Measurements from ENCODE around the gene SSTR1.

Gene SSTR1

DNA sequence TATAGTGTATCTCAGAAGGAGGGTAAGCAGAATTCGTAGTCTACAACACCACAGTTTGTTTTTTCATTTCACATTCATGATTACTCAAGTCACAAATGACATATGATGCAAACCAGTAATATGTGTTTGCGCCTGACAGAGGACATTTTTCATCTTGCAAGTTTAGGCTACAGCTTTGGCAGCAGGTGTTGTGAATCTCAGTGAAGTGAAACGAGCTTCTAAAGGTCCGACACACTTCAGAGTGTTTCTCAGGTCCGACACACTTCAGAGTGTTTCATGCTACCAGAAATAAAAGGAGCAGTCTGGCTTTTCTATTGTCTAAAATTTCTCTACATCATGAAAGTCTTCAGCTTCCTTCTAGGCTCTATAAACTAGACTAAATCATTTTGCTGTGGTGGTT is 25.5 kb downstream of the SSTR1 start:
- DNase-seq (ENCODE audit: low read depth in 2 of 3, low spot score in 1 of 3) = no peak

DNA sequence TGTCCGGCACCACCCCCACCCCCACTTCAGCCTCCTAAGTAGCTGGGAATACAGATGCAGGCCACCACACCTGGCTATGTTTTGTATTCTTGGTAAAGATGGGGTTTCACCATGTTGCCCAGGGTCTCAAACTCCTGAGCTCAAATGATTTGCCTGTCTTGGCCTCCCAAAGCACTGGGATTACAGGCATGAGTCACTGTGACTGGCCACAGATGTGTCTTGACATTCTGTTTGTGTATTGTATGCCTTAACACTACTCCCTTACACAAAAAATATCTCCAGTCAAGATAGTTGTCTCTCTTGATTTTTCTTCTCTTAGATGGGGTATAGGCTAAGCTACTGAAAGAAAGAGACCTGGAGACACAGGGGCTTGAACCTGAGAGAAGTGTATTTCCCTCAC is 30.6 kb downstream of the SSTR1 start:
- no peak for DNase-seq (ENCODE audit: low read depth in 2 of 3, low spot score in 1 of 3)

DNA sequence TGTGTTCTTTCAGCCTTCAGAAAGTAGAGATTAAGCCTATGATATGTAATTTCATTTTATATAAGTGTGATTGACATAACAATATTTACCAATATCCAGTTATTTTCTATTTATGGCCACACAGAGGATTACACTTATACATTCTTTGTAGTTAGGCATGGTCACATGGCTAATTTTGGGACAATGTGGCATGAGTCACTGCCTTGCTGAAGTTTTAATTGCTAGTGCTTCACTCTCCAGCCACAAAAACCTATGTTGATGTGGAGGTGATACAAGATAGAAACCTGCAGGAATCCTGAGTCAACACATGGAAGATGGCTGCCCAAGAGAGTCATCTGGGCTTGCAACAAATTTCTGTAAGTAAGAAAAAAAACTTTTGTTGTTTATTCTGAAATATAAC is 31.2 kb downstream of the SSTR1 start:
- no peak for DNase-seq (ENCODE audit: low read depth in 2 of 3, low spot score in 1 of 3)

DNA sequence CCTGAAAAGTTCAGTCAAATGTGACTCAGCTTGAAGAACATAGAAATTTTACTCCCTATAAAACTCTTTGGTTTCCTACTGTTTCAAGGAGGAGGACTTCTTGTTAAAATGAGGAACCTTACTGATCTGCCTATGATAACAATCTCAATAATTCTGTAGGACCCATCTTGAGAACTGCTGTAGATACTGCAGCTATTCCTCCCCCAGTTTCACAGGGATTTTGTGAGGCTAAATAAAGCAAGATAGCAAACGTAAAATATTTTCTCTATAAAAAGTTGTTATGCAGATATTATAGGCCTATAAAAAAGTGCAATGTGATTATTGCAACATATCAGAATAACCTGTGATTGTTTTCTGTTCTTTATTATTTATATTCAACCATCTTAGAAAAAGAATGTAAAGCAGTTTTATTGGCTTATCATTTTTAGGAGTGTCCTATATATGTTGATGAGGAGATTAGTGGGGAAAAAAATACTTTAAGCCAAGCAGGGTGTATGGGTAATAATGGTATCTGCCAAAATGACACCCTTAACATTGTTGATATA is 36.1 kb downstream of the SSTR1 start:
- DNase-seq (ENCODE audit: low read depth in 2 of 3, low spot score in 1 of 3) = no peak

DNA sequence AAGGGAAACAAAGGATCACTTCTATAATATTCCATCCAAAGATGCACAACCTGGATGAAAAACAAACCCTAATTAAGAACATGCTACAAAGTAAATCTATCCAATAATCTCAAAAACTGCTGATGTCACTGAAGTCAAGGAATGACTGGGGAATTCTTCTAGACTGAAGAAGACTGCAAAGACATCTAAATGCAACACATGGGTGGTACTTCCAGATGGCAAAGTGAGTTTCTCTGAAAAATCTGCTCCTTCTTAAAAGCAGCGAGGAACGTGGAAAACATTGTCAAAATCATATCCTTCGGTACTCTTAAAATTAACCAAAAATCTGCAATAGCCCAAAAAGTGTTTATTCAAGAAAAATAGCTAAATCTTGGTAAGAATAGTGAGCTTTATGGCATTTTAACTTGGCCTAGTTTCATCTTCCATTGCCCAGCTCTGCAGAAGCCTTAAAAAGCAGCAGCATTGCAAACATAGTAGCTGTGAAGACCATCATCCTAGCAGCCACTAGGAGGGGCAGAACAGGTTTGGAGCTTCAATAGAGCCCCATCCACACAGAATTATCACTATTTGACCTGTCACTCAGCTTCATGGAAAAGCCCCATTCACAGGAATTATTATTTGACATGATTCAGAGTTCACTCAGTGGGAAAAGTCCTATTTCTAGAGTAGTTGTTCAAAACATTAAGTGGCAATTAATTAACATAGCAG is 40.8 kb downstream of the SSTR1 start:
- DNase-seq (ENCODE audit: low read depth in 2 of 3, low spot score in 1 of 3) = no peak

DNA sequence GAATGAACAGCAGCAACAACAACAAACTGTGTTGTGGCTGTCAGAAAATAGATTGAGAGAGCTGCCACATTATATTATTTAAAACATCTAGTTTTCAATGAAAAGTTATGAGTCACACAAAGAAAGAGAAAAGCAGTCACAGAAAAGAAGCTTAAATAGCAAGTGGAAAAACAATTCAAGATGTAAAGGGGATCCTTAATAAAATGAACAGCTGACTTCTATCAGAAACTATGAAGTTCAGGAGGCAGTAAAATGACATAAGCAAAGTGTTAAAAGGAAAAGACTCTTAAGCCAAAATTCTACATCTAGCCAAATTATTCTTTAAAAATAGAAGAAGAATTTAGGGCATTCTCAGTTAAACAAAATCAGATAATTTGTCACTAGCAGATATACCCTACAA is 42.6 kb downstream of the SSTR1 start:
- DNase-seq (ENCODE audit: low read depth in 2 of 3, low spot score in 1 of 3) = no peak

DNA sequence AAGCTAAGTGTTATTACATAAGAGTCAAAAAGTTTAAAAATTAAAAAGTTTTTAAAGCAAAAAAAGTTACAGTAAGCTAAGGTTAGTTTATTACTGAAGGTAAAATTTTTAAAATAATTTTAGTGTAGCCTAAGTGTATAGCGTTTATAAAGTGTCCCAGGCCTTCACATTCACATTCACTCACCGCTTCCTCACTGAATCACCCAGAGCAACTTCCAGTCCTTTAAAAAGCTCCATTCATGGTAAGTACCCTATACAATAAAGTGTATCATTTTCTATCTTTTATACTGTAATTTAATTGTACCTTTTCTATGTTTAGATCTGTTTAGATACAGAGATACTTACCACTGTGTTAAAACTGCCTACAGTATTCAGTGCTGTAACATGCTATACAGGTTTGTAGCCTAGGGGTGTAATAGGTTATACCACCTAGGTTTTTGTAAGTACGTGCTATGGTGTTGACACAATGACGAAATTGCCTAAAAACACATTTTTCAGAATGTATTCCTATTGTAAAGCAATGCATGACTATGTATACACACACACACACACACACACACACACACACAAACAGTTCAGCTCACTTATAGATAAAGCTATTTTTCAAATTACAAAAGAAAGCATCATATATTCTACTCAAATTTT is 44.5 kb downstream of the SSTR1 start:
- no peak for DNase-seq (ENCODE audit: low read depth in 2 of 3, low spot score in 1 of 3)

DNA sequence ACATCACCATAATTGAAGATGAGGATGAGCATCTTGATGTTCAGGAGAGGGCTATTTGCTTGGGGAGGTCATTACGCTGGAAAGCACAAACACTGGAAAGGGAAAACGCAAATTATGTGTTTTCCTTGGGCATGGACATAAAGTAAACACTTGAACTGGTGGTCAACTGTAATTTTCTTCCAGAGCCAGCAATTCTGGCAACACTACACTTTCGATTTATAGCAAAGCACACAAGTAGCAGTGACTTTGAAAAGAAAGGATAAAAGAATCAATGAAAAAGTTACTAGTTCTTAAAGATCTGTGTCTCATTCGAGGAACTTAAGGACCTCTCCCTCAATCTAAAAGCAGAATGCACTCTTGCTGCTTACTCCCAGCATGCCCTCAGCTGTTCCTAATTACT is 46.0 kb downstream of the SSTR1 start:
- DNase-seq (ENCODE audit: low read depth in 2 of 3, low spot score in 1 of 3) = no peak

DNA sequence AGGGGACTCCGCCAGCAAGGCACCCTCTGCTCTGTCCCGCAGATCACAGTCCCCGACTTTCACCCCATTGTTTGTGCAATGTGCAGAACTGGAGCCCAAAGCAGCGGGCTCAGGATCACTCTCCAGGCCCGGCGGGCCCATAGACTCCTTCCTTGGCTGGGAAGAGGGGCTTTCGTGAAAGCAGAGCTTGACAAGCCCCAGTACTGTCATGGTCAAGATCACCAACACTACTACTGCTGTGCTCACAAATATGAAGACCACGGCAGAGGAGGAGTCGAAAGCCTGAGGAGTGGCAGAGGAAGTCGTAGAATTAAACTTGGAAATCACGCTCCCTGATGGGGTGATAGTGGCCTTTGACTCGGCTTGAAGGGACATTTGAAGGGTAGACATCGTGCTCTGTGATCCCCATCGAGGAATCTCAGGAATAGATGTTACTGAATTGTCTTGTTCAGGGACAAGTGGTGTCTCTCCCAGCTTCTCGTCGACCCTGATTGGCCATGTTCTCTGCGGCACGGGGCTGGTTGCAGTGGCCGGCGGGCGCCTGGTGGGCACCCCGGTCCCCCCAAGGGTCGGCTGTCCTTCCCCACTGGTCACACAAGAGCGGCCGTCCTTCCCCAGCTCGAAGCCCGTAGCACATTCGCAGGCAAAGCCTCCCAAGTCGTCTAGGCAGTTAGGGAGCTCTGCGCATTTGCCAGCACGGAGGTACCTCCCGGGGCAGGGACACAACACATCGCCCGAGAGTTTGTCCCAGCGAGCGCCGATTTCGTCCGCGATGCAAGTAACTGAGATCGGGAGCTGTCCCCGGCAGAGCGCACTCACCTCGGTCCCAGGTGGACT is 47.1 kb downstream of the SSTR1 start:
- no peak for DNase-seq (ENCODE audit: low read depth in 2 of 3, low spot score in 1 of 3)

DNA sequence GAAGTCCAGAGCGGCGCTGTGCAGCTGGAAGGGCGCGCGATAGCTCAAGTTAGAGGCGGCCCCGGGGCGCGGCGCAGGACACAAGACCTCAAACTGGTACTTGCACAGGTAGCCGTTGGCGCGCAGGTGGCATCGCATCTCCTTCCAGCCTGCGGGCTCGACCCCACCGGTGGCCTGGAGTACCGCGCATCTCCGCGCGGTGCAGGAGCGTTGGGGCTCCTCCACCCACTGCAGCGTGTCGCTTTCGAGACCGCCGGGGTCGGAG is 47.6 kb downstream of the SSTR1 start:
- DNase-seq (ENCODE audit: low read depth in 2 of 3, low spot score in 1 of 3) = no peak

DNA sequence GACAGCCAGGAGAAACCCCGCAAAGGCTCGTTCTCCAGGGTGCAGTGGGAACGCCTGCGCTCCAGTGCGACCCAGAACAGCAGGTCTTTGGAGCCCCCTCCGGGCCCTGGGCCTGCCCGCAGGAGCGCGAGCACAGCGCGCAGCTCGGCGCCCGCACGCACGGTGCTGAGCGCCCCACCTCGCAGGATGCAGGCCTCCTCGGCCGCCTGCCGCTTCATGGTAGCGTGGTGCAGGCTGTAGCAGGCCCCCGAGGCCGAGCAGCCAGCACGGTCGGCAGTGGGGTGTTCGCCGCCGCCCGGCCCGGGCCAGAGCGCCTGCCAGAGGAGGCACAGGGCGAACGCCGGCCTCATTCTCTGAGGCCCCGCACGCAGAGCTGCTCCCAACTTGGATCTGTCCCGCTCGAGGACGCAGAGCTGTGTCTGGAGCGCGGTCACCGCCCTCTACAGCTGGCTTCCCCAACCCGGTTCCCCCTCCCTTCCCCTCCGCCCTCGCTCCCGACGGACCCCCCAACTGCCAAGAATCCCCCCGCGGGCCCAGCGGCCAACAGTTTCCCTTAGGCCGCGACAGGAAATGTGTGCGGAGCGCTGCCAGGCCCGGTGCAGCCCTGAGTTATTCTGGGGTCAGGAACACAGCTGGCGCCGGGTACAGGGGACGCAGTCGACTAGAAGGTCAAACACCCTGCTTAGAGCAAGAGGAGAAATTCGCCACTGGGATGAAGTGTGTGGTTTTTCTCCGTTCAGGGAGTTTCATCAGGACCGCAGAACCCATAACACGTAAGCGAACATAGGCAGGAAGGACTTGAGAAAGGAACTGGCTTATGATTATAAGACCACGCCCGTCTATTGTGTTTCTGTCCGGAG is 48.2 kb downstream of the SSTR1 start, which contains the start of gene CLEC14A:
Gene CLEC14A (minus strand): TSS at position 421 of the 860 bp plus-strand sequence. CDS start 71 bp downstream, at position 350.
- DNase-seq (ENCODE audit: low read depth in 2 of 3, low spot score in 1 of 3) = no peak

DNA sequence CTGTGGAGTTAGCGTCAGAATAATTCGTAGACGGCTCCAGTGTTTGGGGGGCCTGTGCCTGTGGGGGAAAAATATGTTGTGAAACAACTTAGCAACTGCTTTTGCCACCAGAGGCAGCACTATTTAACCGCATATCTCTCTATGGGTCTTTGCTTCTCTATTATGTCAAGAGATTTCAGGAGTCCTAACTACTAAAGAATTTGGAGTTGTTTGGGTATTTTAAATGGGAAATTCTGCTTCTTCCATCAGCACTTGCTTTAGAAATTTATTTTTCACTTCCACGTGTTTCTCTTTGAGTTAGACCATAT is 48.8 kb downstream of the SSTR1 start:
- no peak for DNase-seq (ENCODE audit: low read depth in 2 of 3, low spot score in 1 of 3)

DNA sequence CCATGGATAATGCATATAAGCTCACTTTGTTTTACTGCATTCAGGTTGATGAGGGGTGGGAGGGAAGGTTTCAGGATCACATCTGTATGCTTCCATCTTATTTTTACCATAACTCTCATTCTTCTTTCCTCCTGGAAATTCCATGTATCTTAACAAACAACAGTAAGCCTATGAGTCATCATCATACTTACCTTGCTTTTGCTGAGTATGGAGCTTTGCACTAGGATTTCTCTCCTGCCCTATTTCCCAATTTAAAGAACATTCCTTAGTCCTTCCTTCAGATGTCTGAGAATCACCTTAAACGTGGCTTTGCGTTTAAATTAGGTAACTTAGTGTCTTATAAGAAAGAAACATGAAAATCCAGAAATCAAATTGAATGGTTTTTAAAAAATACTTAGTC is 49.8 kb downstream of the SSTR1 start:
- no peak for DNase-seq (ENCODE audit: low read depth in 2 of 3, low spot score in 1 of 3)

DNA sequence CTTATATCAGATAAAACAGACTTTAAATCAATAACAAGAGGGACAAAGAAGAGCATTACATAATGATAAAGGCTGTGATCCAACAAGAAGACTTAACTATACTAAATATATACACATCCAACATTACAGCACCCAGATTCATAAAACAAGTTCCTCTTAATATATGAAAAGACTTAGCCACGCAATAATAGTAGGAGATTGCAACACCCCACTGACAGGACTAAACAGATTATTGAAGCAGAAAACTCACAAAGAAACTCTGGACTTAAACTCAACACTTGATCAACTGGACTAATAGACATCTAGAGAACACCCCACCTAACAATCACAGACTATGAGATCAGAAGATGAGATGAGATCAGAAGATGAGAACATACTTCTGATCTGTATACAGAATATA is 53.9 kb downstream of the SSTR1 start:
- DNase-seq (ENCODE audit: low read depth in 2 of 3, low spot score in 1 of 3) = no peak

All from stimulated activated CD4-positive, alpha-beta T cell treated with anti-CD3 and anti-CD28 coated beads, Interleukin-12 subunit alpha, Interleukin-12 subunit beta, amount 100 ng/mL, for 48 hours (primary cell).